HEK293 (cell line): ENCODE data around the gene MFGE8.

Source experiments
- CTCF ChIA-PET: fragments of 350-600 bp; formaldehyde crosslinking; extraction: SDS; loops from one replicate; lab custom pipeline; 2021; ENCODE audit warnings: antibody characterized with exemption; lab: Yijun Ruan, JAX
- POLR2A ChIA-PET: fragments of 300-600 bp; formaldehyde crosslinking; extraction: SDS; loops from one replicate; lab custom pipeline; 2020; ENCODE audit warnings: antibody characterized with exemption, inconsistent platforms; lab: Yijun Ruan, JAX
- H3K27ac ChIP-seq: fragments of 200-500 bp; sonication (Bioruptor generic); 2 replicates; pipeline ENCODE4 v1.5.1; 2014; ENCODE audit warnings: low read depth, low read length, control low read depth, inconsistent platforms; ENCODE audit errors: extremely low read depth
- H3K36me3 ChIP-seq, 2 experiments: fragments of 200-500 bp in 1 of 2; sonication (Bioruptor generic) in 1 of 2; 1 replicate in 1 of 2; 2 replicates in 1 of 2; pipeline ENCODE4 v1.5.1; 2014 to 2017; ENCODE audit warnings: inconsistent platforms in 2 of 2, low read length in 2 of 2; ENCODE audit not compliant: control insufficient read depth in 2 of 2, insufficient read depth in 1 of 2
- H3K4me1 ChIP-seq: fragments of 200-500 bp; sonication (Bioruptor generic); 2 replicates; pipeline ENCODE4 v1.5.1; 2014; ENCODE audit warnings: mild to moderate bottlenecking, low read length, inconsistent platforms; ENCODE audit not compliant: control insufficient read depth, insufficient read depth
- H3K4me3 ChIP-seq: 2 replicates; pipeline ENCODE4 v1.5.1; 2011; ENCODE audit warnings: low read depth, mild to moderate bottlenecking, control low read depth, low read length, moderate library complexity
- H3K9me3 ChIP-seq: fragments of 200-500 bp; sonication (Bioruptor generic); 2 replicates; pipeline ENCODE4 v1.5.1; 2014; ENCODE audit warnings: low read depth, low read length, inconsistent platforms; ENCODE audit not compliant: control insufficient read depth, insufficient read depth
- BCL6B ChIP-seq: fragments of 450-650 bp; formaldehyde crosslinking; IDR thresholded peaks from 2 replicates; pipeline ENCODE4 v1.5.1; 2017; ENCODE audit warnings: missing biosample characterization, missing genetic modification characterization
- KLF7 ChIP-seq: fragments of 450-650 bp; formaldehyde crosslinking; IDR thresholded peaks from 2 replicates; pipeline ENCODE4 v1.5.1; 2016; ENCODE audit warnings: missing biosample characterization, missing genetic modification characterization, borderline replicate concordance
- RBAK ChIP-seq: fragments of 450-650 bp; formaldehyde crosslinking; IDR thresholded peaks from 2 replicates; pipeline ENCODE4 v1.5.1; 2016; ENCODE audit warnings: missing biosample characterization, missing genetic modification characterization
- REPIN1 ChIP-seq: fragments of 450-650 bp; formaldehyde crosslinking; IDR thresholded peaks from 2 replicates; pipeline ENCODE4 v1.5.1; 2017; ENCODE audit warnings: missing biosample characterization, missing genetic modification characterization, low read depth
- SCRT2 ChIP-seq: fragments of 450-650 bp; formaldehyde crosslinking; IDR thresholded peaks from 2 replicates; pipeline ENCODE4 v1.5.1; 2016; ENCODE audit warnings: missing biosample characterization, missing genetic modification characterization
- YY1 ChIP-seq: fragments of 450-650 bp; formaldehyde crosslinking; IDR thresholded peaks from 2 replicates; pipeline ENCODE4 v1.5.1; 2018; ENCODE audit warnings: missing biosample characterization, missing genetic modification characterization
- ZBTB49 ChIP-seq: fragments of 450-650 bp; formaldehyde crosslinking; IDR thresholded peaks from 2 replicates; pipeline ENCODE4 v1.5.1; 2016; ENCODE audit warnings: missing biosample characterization, missing genetic modification characterization, low read depth
- ZEB2 ChIP-seq: fragments of 450-650 bp; formaldehyde crosslinking; IDR thresholded peaks from 2 replicates; pipeline ENCODE4 v1.5.1; 2016; ENCODE audit warnings: missing biosample characterization, missing genetic modification characterization
- ZNF10 ChIP-seq: fragments of 450-650 bp; formaldehyde crosslinking; IDR thresholded peaks from 2 replicates; pipeline ENCODE4 v1.5.1; 2017; ENCODE audit warnings: missing biosample characterization, missing genetic modification characterization
- ZNF211 ChIP-seq: fragments of 450-650 bp; formaldehyde crosslinking; IDR thresholded peaks from 2 replicates; pipeline ENCODE4 v1.5.1; 2016; ENCODE audit warnings: low read depth, missing biosample characterization, missing genetic modification characterization
- ZNF560 ChIP-seq: fragments of 450-650 bp; formaldehyde crosslinking; IDR thresholded peaks from 2 replicates; pipeline ENCODE4 v1.5.1; 2017; ENCODE audit warnings: missing biosample characterization, missing genetic modification characterization, borderline replicate concordance
- ZNF596 ChIP-seq: fragments of 450-650 bp; IDR thresholded peaks from 2 replicates; pipeline ENCODE4 v1.5.0; 2018; ENCODE audit warnings: missing biosample characterization, mild to moderate bottlenecking, missing genetic modification characterization, moderate library complexity
- ZNF600 ChIP-seq: fragments of 450-650 bp; formaldehyde crosslinking; IDR thresholded peaks from 2 replicates; pipeline ENCODE4 v1.5.1; 2016; ENCODE audit warnings: missing biosample characterization, missing genetic modification characterization
- ZNF747 ChIP-seq: fragments of 450-650 bp; formaldehyde crosslinking; IDR thresholded peaks from 2 replicates; pipeline ENCODE4 v1.5.1; 2016; ENCODE audit warnings: missing biosample characterization, missing genetic modification characterization
- ZNF777 ChIP-seq: fragments of 450-650 bp; formaldehyde crosslinking; IDR thresholded peaks from 2 replicates; pipeline ENCODE4 v1.5.1; 2017; ENCODE audit warnings: missing biosample characterization, missing genetic modification characterization, borderline replicate concordance
- ZSCAN18 ChIP-seq: fragments of 450-650 bp; formaldehyde crosslinking; IDR thresholded peaks from 2 replicates; pipeline ENCODE4 v1.5.1; 2016; ENCODE audit warnings: missing biosample characterization, missing genetic modification characterization
- TF ChIP-seq, protein P1 (sequence below): fragments of 450-650 bp; formaldehyde crosslinking; IDR thresholded peaks from 2 replicates; pipeline ENCODE4 v1.5.1; 2016; ENCODE audit warnings: missing biosample characterization, missing genetic modification characterization
- TF ChIP-seq, protein P2 (sequence below): fragments of 450-650 bp; formaldehyde crosslinking; IDR thresholded peaks from 2 replicates; pipeline ENCODE4 v1.5.1; 2016; ENCODE audit warnings: missing biosample characterization, missing genetic modification characterization
- TF ChIP-seq, protein P3 (sequence below): fragments of 450-650 bp; formaldehyde crosslinking; IDR thresholded peaks from 2 replicates; pipeline ENCODE4 v1.5.1; 2016; ENCODE audit warnings: missing biosample characterization, missing genetic modification characterization
- TF ChIP-seq, protein P4 (sequence below): fragments of 450-650 bp; formaldehyde crosslinking; optimal IDR thresholded peaks from 2 replicates; pipeline ENCODE3; 2016; ENCODE audit warnings: missing biosample characterization, mild to moderate bottlenecking, missing genetic modification characterization

MFGE8 gene

DNA sequence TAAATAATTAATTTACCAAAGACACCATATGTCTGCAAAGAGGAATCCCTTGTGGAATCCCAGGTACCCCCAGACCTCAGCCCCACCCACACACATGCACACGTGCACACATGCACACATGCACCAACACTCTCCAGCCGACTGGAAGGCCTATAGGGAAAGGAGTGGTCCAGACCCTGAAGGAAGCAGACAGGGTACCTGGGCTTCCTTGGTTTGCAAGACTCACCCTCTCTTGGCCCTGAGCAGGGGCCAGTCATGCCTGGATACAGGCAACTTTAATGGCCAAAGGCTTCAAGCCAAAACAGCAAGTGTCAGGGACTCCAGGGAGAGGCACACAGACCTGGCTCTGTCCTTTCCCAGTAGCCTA is 8.9 kb downstream of the MFGE8 start:
- peaks cover 11 to 95% of the 10 kb centered on the region in 2 experiments; a peak in 2 of 3 replicates for H3K36me3 ChIP-seq

More for the DNA sequence above, 8.9 kb downstream of the MFGE8 start:
- ChIA-PET CTCF (interaction anchor here (0.6 to 5.1 kb wide), 53 partner anchors 7 to 1296 kb away, joined by 3 to 65 read pairs (median 5); no protein-coding TSS in a partner anchor), POLR2A (interaction anchor here (0.5 to 1.2 kb wide), 3 partner anchors 9 to 264 kb away, joined by 4 to 5 read pairs (median 4); partner anchors contain the start of gene MFGE8)
- no peak overlapping the region for H3K27ac ChIP-seq
- no peak overlapping the region for H3K4me3 ChIP-seq
- no peak for TF ChIP-seq KLF7
- no peak for TF ChIP-seq RBAK (tag by site-specific recombination)
- TF ChIP-seq ZNF747 (tag by site-specific recombination): no peak
- no peak for TF ChIP-seq YY1 (tag by site-specific recombination)
- no peak for TF ChIP-seq ZNF777 (tag by site-specific recombination)
- TF ChIP-seq REPIN1: no peak
- TF ChIP-seq ZBTB49: no peak
- TF ChIP-seq ZSCAN18: no peak
- TF ChIP-seq ZNF600 (tag by site-specific recombination): no peak
- TF ChIP-seq, protein P1, sequence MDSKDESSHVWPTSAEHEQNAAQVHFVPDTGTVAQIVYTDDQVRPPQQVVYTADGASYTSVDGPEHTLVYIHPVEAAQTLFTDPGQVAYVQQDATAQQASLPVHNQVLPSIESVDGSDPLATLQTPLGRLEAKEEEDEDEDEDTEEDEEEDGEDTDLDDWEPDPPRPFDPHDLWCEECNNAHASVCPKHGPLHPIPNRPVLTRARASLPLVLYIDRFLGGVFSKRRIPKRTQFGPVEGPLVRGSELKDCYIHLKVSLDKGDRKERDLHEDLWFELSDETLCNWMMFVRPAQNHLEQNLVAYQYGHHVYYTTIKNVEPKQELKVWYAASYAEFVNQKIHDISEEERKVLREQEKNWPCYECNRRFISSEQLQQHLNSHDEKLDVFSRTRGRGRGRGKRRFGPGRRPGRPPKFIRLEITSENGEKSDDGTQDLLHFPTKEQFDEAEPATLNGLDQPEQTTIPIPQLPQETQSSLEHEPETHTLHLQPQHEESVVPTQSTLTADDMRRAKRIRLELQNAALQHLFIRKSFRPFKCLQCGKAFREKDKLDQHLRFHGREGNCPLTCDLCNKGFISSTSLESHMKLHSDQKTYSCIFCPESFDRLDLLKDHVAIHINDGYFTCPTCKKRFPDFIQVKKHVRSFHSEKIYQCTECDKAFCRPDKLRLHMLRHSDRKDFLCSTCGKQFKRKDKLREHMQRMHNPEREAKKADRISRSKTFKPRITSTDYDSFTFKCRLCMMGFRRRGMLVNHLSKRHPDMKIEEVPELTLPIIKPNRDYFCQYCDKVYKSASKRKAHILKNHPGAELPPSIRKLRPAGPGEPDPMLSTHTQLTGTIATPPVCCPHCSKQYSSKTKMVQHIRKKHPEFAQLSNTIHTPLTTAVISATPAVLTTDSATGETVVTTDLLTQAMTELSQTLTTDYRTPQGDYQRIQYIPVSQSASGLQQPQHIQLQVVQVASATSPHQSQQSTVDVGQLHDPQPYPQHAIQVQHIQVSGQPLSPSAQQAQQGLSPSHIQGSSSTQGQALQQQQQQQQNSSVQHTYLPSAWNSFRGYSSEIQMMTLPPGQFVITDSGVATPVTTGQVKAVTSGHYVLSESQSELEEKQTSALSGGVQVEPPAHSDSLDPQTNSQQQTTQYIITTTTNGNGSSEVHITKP: no peak
- no peak for TF ChIP-seq ZNF211 (tag by site-specific recombination)
- TF ChIP-seq, protein P2, sequence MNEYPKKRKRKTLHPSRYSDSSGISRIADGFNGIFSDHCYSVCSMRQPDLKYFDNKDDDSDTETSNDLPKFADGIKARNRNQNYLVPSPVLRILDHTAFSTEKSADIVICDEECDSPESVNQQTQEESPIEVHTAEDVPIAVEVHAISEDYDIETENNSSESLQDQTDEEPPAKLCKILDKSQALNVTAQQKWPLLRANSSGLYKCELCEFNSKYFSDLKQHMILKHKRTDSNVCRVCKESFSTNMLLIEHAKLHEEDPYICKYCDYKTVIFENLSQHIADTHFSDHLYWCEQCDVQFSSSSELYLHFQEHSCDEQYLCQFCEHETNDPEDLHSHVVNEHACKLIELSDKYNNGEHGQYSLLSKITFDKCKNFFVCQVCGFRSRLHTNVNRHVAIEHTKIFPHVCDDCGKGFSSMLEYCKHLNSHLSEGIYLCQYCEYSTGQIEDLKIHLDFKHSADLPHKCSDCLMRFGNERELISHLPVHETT (tag by site-specific recombination): no peak
- TF ChIP-seq, protein P3, sequence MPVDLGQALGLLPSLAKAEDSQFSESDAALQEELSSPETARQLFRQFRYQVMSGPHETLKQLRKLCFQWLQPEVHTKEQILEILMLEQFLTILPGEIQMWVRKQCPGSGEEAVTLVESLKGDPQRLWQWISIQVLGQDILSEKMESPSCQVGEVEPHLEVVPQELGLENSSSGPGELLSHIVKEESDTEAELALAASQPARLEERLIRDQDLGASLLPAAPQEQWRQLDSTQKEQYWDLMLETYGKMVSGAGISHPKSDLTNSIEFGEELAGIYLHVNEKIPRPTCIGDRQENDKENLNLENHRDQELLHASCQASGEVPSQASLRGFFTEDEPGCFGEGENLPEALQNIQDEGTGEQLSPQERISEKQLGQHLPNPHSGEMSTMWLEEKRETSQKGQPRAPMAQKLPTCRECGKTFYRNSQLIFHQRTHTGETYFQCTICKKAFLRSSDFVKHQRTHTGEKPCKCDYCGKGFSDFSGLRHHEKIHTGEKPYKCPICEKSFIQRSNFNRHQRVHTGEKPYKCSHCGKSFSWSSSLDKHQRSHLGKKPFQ (tag by site-specific recombination): no peak
- no peak for TF ChIP-seq ZEB2 (tag by site-specific recombination)
- TF ChIP-seq ZNF10 (tag by site-specific recombination): no peak
- no peak for TF ChIP-seq SCRT2 (tag by site-specific recombination)
- TF ChIP-seq, protein P4, sequence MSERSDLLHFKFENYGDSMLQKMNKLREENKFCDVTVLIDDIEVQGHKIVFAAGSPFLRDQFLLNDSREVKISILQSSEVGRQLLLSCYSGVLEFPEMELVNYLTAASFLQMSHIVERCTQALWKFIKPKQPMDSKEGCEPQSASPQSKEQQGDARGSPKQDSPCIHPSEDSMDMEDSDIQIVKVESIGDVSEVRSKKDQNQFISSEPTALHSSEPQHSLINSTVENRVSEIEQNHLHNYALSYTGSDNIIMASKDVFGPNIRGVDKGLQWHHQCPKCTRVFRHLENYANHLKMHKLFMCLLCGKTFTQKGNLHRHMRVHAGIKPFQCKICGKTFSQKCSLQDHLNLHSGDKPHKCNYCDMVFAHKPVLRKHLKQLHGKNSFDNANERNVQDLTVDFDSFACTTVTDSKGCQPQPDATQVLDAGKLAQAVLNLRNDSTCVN: no peak
- no peak for TF ChIP-seq ZNF596 (tag by site-specific recombination)
- TF ChIP-seq ZNF560: no peak
- no peak for TF ChIP-seq BCL6B (tag by site-specific recombination)
- peaks cover 4% of the 10 kb centered on the region for H3K4me1 ChIP-seq
- H3K9me3 ChIP-seq: no peaks in the 10 kb centered on the region
